PC-9 (cell line): ENCODE measurements around the gene ZNF567. TPM values are rescaled to one million over a fixed set of nuclear protein-coding genes. Genes with fewer than 3 reads are reported as not detected.

Source experiments
- Bru-seq: library from RNA; stranded (reverse); fragments of 400-500 nt; gene quantifications from one replicate; lab custom pipeline; 2021; lab: Mats Ljungman, UMichigan
- BruChase-seq, 2 experiments: library from RNA; stranded (reverse); fragments of 400-500 nt; gene quantifications; one replicate each; lab custom pipeline; 2021; lab: Mats Ljungman, UMichigan
- BruUV-seq: library from RNA; stranded (reverse); fragments of 400-500 nt; replicated peaks from 2 replicates; lab custom pipeline; 2021; lab: Mats Ljungman, UMichigan
- CTCF ChIA-PET: fragments of 300-600 bp; sonication (Branson Sonifier 250); formaldehyde crosslinking; loops from one replicate; lab custom pipeline; 2022; ENCODE audit warnings: antibody characterized with exemption; lab: Charles Lee
- POLR2A ChIA-PET: fragments of 300-600 bp; sonication (Branson Sonifier 250); formaldehyde crosslinking; loops from one replicate; lab custom pipeline; 2022; ENCODE audit warnings: antibody characterized with exemption; ENCODE audit not compliant: unreplicated experiment; lab: Charles Lee
- DNase-seq, 2 experiments: peaks; one replicate each; pipeline versions ENCODE4 v3.0.0 to v3.0.0-alpha.2; 2015 to 2022; ENCODE audit warnings: mixed read lengths in 1 of 2
- H2AFZ ChIP-seq: fragments of 200-600 bp; sonication (generic); 2 replicates; pipeline ENCODE4 v1.8.1; 2017; ENCODE audit warnings: antibody characterized with exemption
- H3F3A ChIP-seq: fragments of 200-600 bp; sonication (generic); 2 replicates; pipeline ENCODE4 v1.8.1; 2017; ENCODE audit warnings: antibody characterized with exemption, mild to moderate bottlenecking, low read depth; ENCODE audit not compliant: insufficient read depth
- H3K27ac ChIP-seq: fragments of 200-600 bp; sonication (generic); 2 replicates; pipeline ENCODE4 v1.6.1; 2016; ENCODE audit warnings: mixed run types
- H3K27me3 ChIP-seq: fragments of 200-600 bp; sonication (generic); 2 replicates; pipeline ENCODE4 v1.6.1; 2016; ENCODE audit warnings: low read depth, mixed run types; ENCODE audit not compliant: insufficient read depth
- H3K36me3 ChIP-seq: fragments of 200-600 bp; sonication (generic); 2 replicates; pipeline ENCODE4 v1.6.1; 2016; ENCODE audit warnings: low read depth, mixed run types
- H3K4me1 ChIP-seq: fragments of 200-600 bp; sonication (generic); replicated peaks from 2 replicates; pipeline ENCODE4 v1.6.1; 2016; ENCODE audit warnings: mixed run types; ENCODE audit not compliant: insufficient read depth
- H3K4me2 ChIP-seq: fragments of 200-600 bp; sonication (generic); 2 replicates; pipeline ENCODE4 v1.6.1; 2017; ENCODE audit warnings: mixed run types
- H3K4me3 ChIP-seq: fragments of 200-600 bp; sonication (generic); 2 replicates; pipeline ENCODE4 v1.6.1; 2016; ENCODE audit warnings: mixed run types
- H3K79me2 ChIP-seq: fragments of 200-600 bp; sonication (generic); 2 replicates; pipeline ENCODE4 v1.6.1; 2017; ENCODE audit warnings: low read depth, mixed run types
- H3K9me2 ChIP-seq: fragments of 200-600 bp; sonication (generic); 2 replicates; pipeline ENCODE4 v1.8.1; 2017; ENCODE audit warnings: mild to moderate bottlenecking; ENCODE audit not compliant: insufficient read depth
- H3K9me3 ChIP-seq: fragments of 200-600 bp; sonication (generic); 2 replicates; pipeline ENCODE4 v1.8.1; 2016; ENCODE audit warnings: low read depth; ENCODE audit not compliant: insufficient read depth
- H4K20me1 ChIP-seq: fragments of 200-600 bp; sonication (generic); 2 replicates; pipeline ENCODE4 v1.8.1; 2017; ENCODE audit not compliant: insufficient read depth
- CTCF ChIP-seq: fragments of 200-600 bp; sonication (generic); conservative IDR thresholded peaks from 2 replicates; pipeline ENCODE4 v1.6.1; 2017; ENCODE audit warnings: mixed run types, antibody characterized with exemption, mild to moderate bottlenecking, moderate library complexity
- EZH2 ChIP-seq: fragments of 200-600 bp; sonication (generic); IDR thresholded peaks from 2 replicates; pipeline ENCODE4 v1.8.0; 2017; ENCODE audit warnings: antibody characterized with exemption, low read depth
- intact Hi-C: fragments of 100-400 bp; cut with micrococcal nuclease; formaldehyde crosslinking; loops from one replicate; pipeline ENCODE4 v1.10.0; 2022; ENCODE audit not compliant: unreplicated experiment
- long read RNA-seq: library from polyadenylated mRNA; stranded (forward); transcript quantifications from one replicate; pipeline ENCODE4 v2.0.0, GENCODE V29; 2022
- total RNA-seq: library from RNA; stranded (reverse); gene quantifications from 2 replicates; pipeline ENCODE4 v1.2.3, GENCODE V29; 2021

The ZNF567 gene
- total RNA-seq, result 7.0 and 7.9 TPM in 2 replicates
- percentile 81 among the genes with signal in this experiment for Bru-seq, nascent RNA
- percentile 63 among the genes with signal in this experiment for BruChase-seq, experiment 1, labeled RNA remaining after a 2-hour chase
- BruChase-seq, experiment 2, labeled RNA remaining after a 6-hour chase, result percentile 44 among the genes with signal in this experiment
- long read RNA-seq, partial matches to known transcripts, result 2 of 11 reads
- long read RNA-seq, other reads (novel, unspliced or antisense), result 5 of 11 reads

GRCh38 chr19:36687214-36688056, at the start of gene ZNF567:
Gene ZNF567 (plus strand): TSS chr19:36687612. CDS start chr19:36694868, 7,256 bp downstream.
- H3K27ac ChIP-seq, result peak within 1 kb of the TSS; percentile 38
- H3K79me2 ChIP-seq, result peaks cover 33% of the 10 kb centered on the region
- peak within 1 kb of the TSS; percentile 99 for H3K4me2 ChIP-seq
- H3K9me3 ChIP-seq, result peaks cover 39% of the 10 kb centered on the region
- no peaks in the 10 kb centered on the region for H3F3A ChIP-seq
- ChIA-PET CTCF (no interaction called here), POLR2A (interaction anchor here (0.6 kb wide), 2 partner anchors 41 to 646 kb away, joined by 3 to 36 read pairs; no protein-coding TSS in a partner anchor)
- intact Hi-C loops, result loop anchor here (1.0 to 5.0 kb wide), 5 partner anchors 21 to 530 kb away; partner anchors contain the start of genes ZNF260, ZNF345, ZNF383 and ZNF461
- H3K27me3 ChIP-seq, result no peaks in the 10 kb centered on the region
- H2AFZ ChIP-seq, result peak within 1 kb of the TSS; percentile 95
- peak; percentile 89 to 98 for DNase-seq
- H3K9me2 ChIP-seq, result no peaks in the 10 kb centered on the region
- H3K4me1 ChIP-seq, result no peaks in the 10 kb centered on the region; the same call in 1 of the 2 replicates
- peaks cover 33% of the 10 kb centered on the region for H3K36me3 ChIP-seq
- no peaks in the 10 kb centered on the region for H4K20me1 ChIP-seq
- TF ChIP-seq EZH2 (no peak), CTCF (no peak)
- peak within 1 kb of the TSS; percentile 82 for H3K4me3 ChIP-seq
- TSS peak; percentile 29 for BruUV-seq

- no peaks in the 10 kb centered on the region for H3K9me2 ChIP-seq
- intact Hi-C loops, result no loop called here
- H4K20me1 ChIP-seq, result no peaks in the 10 kb centered on the region
- TF ChIP-seq CTCF (no peak), EZH2 (no peak)
- no peaks in the 10 kb centered on the region for H3K79me2 ChIP-seq
- ChIA-PET POLR2A (no interaction called here), CTCF (no interaction called here)
- H2AFZ ChIP-seq, result no peak overlapping the region
- 0 out of 2 replicates have a peak, but pooled peaks cover 17% of the 10 kb centered on the region for H3K36me3 ChIP-seq
- H3K4me1 ChIP-seq, result no peaks in the 10 kb centered on the region
- no TSS peak for BruUV-seq
- H3K4me3 ChIP-seq, result no peak overlapping the region
- H3K9me3 ChIP-seq, result peaks cover 66% of the 10 kb centered on the region
- no peaks in the 10 kb centered on the region for H3F3A ChIP-seq
- H3K27ac ChIP-seq, result no peak overlapping the region
- no peak for DNase-seq
- no peaks in the 10 kb centered on the region for H3K27me3 ChIP-seq
- no peak overlapping the region for H3K4me2 ChIP-seq
These were observed 48.4 kb upstream of the ZNF567 start for GRCh38 chr19:36638862-36639510.

GRCh38 chr19:36646746-36647145, 40.7 kb upstream of the ZNF567 start:
- no peaks in the 10 kb centered on the region for H3K27me3 ChIP-seq
- H3K27ac ChIP-seq, result no peak overlapping the region
- POLR2A ChIA-PET, result interaction anchor here (0.7 kb wide), 1 partner anchor 40 kb away, joined by 3 read pairs; no protein-coding TSS in a partner anchor
- H3K79me2 ChIP-seq, result no peaks in the 10 kb centered on the region
- peaks cover 3% of the 10 kb centered on the region; the same call in 1 of the 2 replicates for H3F3A ChIP-seq
- H3K4me2 ChIP-seq, result no peak overlapping the region
- no peaks in the 10 kb centered on the region for H4K20me1 ChIP-seq
- H3K4me3 ChIP-seq, result no peak overlapping the region
- no peak for DNase-seq
- no peaks in the 10 kb centered on the region for H3K9me2 ChIP-seq
- no peaks in the 10 kb centered on the region for H3K4me1 ChIP-seq
- H3K9me3 ChIP-seq, result peaks cover 45% of the 10 kb centered on the region
- H2AFZ ChIP-seq, result no peak overlapping the region
- BruUV-seq, result no TSS peak
- peaks cover 24% of the 10 kb centered on the region for H3K36me3 ChIP-seq
- TF ChIP-seq CTCF (no peak), EZH2 (no peak)
- CTCF ChIA-PET, result no interaction called here
- intact Hi-C loops, result no loop called here
